CD4-positive, alpha-beta T cell (primary cell): ENCODE measurements around the gene MGAT5. TPM values are rescaled to one million over a fixed set of nuclear protein-coding genes. Genes with fewer than 3 reads are reported as not detected.

Experiments used
- ATAC-seq: fragments of 200-7000 bp; cut with Tn5 transposase; one replicate; pipeline ENCODE4 v1.10.0; 2022; ENCODE audit warnings: mild to moderate bottlenecking; ENCODE audit not compliant: poor library complexity
- CTCF ChIA-PET: fragments of 350-600 bp; sonication (Branson Sonifier 250); formaldehyde crosslinking; loops from one replicate; lab custom pipeline; 2021; ENCODE audit warnings: antibody characterized with exemption, inconsistent platforms; lab: Charles Lee
- POLR2A ChIA-PET: fragments of 350-600 bp; sonication (Branson Sonifier 250); formaldehyde crosslinking; loops from one replicate; lab custom pipeline; 2021; ENCODE audit warnings: antibody characterized with exemption, inconsistent platforms; lab: Charles Lee
- DNase-seq, 14 experiments: peaks; one replicate each; pipeline ENCODE4 v3.0.0-alpha.2; 2013 to 2020; ENCODE audit warnings: mixed read lengths in 2 of 14
- H3K27ac ChIP-seq, 2 donors: one replicate each; pipeline versions ENCODE4 v1.5.1 to v1.7.0; 2013; ENCODE audit warnings: low read length in 2 of 2, low read depth in 1 of 2, mild to moderate bottlenecking in 1 of 2
- H3K27me3 ChIP-seq, 2 experiments: 1 replicate in 1 of 2; 2 replicates in 1 of 2; pipeline versions ENCODE4 v1.6.1 to v1.7.0; 2013; ENCODE audit warnings: low read length in 2 of 2, control low read depth in 1 of 2, mild to moderate bottlenecking in 1 of 2, moderate library complexity in 1 of 2; ENCODE audit not compliant: insufficient read depth in 2 of 2, control insufficient read depth in 1 of 2
- H3K36me3 ChIP-seq: one replicate; pipeline ENCODE4 v1.6.1; 2013; ENCODE audit warnings: low read length, control low read depth; ENCODE audit not compliant: insufficient read depth
- H3K4me1 ChIP-seq: one replicate; pipeline ENCODE4 v1.6.1; 2013; ENCODE audit warnings: low read length, control low read depth; ENCODE audit not compliant: insufficient read depth
- H3K4me3 ChIP-seq: one replicate; pipeline ENCODE4 v1.5.1; 2013; ENCODE audit warnings: mild to moderate bottlenecking, low read length, moderate library complexity
- H3K9me3 ChIP-seq, 2 experiments: 1 replicate in 1 of 2; 2 replicates in 1 of 2; pipeline versions ENCODE4 v1.6.1 to v1.7.0; 2013; ENCODE audit warnings: low read length in 2 of 2, mild to moderate bottlenecking in 2 of 2, control low read depth in 1 of 2, moderate library complexity in 1 of 2; ENCODE audit not compliant: control insufficient read depth in 1 of 2, insufficient read depth in 1 of 2
- H3K27ac Mint-ChIP-seq: one replicate; pipeline ENCODE4 v1.8.0; 2020; ENCODE audit warnings: mixed read lengths
- H3K27me3 Mint-ChIP-seq: one replicate; pipeline ENCODE4 v1.8.0; 2021; ENCODE audit warnings: mixed read lengths
- H3K36me3 Mint-ChIP-seq: one replicate; pipeline ENCODE4 v1.8.0; 2021; ENCODE audit warnings: low read depth, mixed read lengths
- H3K4me1 Mint-ChIP-seq: one replicate; pipeline ENCODE4 v1.8.0; 2021; ENCODE audit warnings: low read depth, mixed read lengths
- H3K4me3 Mint-ChIP-seq: one replicate; pipeline ENCODE4 v1.8.0; 2020; ENCODE audit warnings: mild to moderate bottlenecking, mixed read lengths
- H3K9me3 Mint-ChIP-seq: one replicate; pipeline ENCODE4 v1.8.0; 2020; ENCODE audit warnings: mixed read lengths
- intact Hi-C, 2 experiments: fragments of 100-400 bp; cut with DNase I in 1 of 2; cut with micrococcal nuclease in 1 of 2; formaldehyde crosslinking; loops; one replicate each; pipeline versions ENCODE4 v1.15.1 to v1.9.0; 2023 to 2025; cut with DNase I, micrococcal nuclease
- total RNA-seq, 174 experiments: library from RNA in 2 of 174; stranded (reverse) in 2 of 174; gene quantifications; one replicate each; pipeline ENCODE4 v1.2.3 and lab custom pipeline; 2021 to 2026
- TF ChIP-seq, protein P1 (sequence below): fragments of 200-600 bp; IDR thresholded peaks from one replicate; pipeline ENCODE4 v1.8.0; 2022; ENCODE audit warnings: antibody characterized with exemption, mild to moderate bottlenecking

The MGAT5 gene
- total RNA-seq, 2 experiments from 2014 or later, result 77.5 to 77.8 TPM

DNA sequence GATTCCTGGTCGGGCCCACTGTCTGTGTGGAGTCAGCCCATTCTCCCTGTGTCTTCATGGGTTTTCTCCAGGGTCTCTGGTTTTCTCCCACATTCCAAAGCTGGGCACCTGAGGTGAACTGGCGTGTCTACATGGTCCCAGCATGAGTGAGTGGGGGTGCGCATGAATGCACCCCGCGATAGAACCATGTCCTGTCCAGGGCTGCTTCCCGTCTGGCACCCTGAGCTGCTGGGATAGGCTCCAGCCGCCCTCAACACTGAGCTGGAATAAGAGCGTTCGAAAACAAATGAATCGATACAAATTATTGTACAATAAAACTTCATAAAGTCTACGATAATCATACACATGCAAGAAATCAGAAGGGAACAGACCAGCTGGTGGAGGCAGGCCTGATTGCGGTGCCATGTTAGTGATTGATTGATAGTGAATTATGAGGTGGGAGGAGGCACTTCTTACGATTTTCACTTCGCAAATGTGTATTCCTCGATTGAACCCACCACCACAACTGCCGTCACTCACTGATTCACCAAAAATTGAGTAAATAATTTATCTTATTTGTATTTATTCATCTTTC lies 186.6 kb downstream of the MGAT5 start:
- TF ChIP-seq, protein P1, sequence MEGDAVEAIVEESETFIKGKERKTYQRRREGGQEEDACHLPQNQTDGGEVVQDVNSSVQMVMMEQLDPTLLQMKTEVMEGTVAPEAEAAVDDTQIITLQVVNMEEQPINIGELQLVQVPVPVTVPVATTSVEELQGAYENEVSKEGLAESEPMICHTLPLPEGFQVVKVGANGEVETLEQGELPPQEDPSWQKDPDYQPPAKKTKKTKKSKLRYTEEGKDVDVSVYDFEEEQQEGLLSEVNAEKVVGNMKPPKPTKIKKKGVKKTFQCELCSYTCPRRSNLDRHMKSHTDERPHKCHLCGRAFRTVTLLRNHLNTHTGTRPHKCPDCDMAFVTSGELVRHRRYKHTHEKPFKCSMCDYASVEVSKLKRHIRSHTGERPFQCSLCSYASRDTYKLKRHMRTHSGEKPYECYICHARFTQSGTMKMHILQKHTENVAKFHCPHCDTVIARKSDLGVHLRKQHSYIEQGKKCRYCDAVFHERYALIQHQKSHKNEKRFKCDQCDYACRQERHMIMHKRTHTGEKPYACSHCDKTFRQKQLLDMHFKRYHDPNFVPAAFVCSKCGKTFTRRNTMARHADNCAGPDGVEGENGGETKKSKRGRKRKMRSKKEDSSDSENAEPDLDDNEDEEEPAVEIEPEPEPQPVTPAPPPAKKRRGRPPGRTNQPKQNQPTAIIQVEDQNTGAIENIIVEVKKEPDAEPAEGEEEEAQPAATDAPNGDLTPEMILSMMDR, result no peak
- no peak overlapping the region for H3K4me3 Mint-ChIP-seq
- peak overlapping the region; percentile 30 for H3K27ac Mint-ChIP-seq
- ATAC-seq (no peak), DNase-seq (no peak)
- Histone ChIP-seq H3K27ac (no peak overlapping the region), H3K4me3 (no peak overlapping the region), H3K4me1 (no peaks in the 10 kb centered on the region), H3K36me3 (peaks cover 59% of the 10 kb centered on the region), H3K27me3 (no peaks in the 10 kb centered on the region), H3K9me3 (no peaks in the 10 kb centered on the region)
- H3K9me3 Mint-ChIP-seq, result no peaks in the 10 kb centered on the region
- POLR2A ChIA-PET, result no interaction called here
- H3K27me3 Mint-ChIP-seq, result no peaks in the 10 kb centered on the region
- H3K36me3 Mint-ChIP-seq, result peaks cover 71% of the 10 kb centered on the region
- CTCF ChIA-PET, result interaction anchor here (1.0 kb wide), 1 partner anchor 11 kb away, joined by 3 read pairs; no protein-coding TSS in a partner anchor
- H3K4me1 Mint-ChIP-seq, result no peaks in the 10 kb centered on the region
- intact Hi-C loops, result no loop called here

DNA sequence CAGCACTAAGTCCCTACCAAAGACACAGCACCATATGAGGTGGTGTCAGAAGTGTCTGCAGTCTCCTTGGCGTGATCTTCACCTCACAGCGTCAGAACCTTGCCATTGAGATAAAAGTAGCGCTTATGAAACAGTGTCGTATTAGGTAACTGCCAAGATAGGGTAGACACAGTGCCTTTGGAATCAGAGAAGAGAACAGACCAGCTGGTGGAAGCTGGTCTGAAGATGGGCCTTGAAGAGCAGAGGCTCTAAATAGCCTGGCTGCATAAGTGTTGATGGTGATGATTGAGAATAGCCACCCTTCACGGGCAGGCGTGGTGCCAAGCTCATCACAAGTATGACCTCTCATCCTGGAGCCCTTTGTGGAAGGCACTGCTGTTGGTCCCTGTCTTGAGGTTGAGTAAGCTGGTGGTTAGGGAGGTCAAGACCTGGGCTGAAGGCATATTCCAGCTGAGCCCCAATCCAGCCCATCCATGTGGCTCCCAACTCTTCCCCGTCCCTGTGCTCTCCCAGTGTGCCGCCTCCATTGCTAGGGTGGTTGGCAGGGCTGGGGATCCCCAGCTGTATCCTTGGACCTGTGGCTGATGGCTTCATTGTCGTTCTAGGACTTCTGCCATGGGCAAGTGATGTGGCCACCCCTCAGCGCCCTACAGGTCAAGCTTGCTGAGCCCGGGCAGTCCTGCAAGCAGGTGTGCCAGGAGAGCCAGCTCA lies 187.4 kb downstream of the MGAT5 start:
- Histone ChIP-seq H3K36me3 (peaks cover 58% of the 10 kb centered on the region), H3K27ac (no peak overlapping the region), H3K4me1 (no peaks in the 10 kb centered on the region), H3K9me3 (no peaks in the 10 kb centered on the region), H3K4me3 (no peak overlapping the region), H3K27me3 (no peaks in the 10 kb centered on the region)
- peaks cover 65% of the 10 kb centered on the region for H3K36me3 Mint-ChIP-seq
- no peak overlapping the region for H3K27ac Mint-ChIP-seq
- TF ChIP-seq, protein P1, result no peak
- no peaks in the 10 kb centered on the region for H3K9me3 Mint-ChIP-seq
- POLR2A ChIA-PET, result no interaction called here
- no peaks in the 10 kb centered on the region for H3K27me3 Mint-ChIP-seq
- CTCF ChIA-PET, result no interaction called here
- intact Hi-C loops, result no loop called here
- no peak overlapping the region for H3K4me3 Mint-ChIP-seq
- DNase-seq, result no peak
- ATAC-seq, result no peak
- H3K4me1 Mint-ChIP-seq, result no peaks in the 10 kb centered on the region

DNA sequence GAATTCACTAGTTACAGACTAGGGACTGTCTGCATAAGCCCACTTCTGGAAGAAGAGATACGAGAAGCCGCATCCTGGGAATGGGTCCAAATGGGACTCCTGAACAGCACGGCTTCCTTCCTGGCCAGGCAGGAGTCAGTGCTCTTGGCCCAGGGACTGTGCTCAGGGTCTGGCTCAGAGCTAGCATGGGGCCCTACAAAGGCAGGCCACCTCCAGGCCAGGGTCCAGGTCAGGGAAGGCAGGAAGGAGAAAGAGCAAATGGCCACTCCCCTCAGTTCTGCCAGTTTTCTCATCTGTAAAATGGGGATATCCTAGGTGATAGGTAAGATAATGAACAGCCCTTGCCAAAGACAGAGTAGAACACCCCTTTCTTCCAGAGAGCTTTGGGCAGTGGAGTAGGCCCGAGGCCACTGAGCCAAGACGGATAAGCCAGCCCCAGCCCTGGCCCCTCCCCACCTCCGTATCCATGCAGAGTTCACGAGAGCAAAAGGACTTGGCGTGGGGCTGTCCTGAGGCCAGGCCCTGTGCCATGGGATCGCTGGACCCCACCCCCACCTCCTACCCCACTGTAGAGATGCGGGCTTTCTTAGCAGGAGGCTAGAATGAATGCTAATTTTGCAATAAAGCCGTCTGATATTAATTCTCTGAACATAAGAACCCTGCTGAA lies 190.1 kb downstream of the MGAT5 start:
- H3K27ac Mint-ChIP-seq, result no peak overlapping the region
- ATAC-seq, result no peak
- intact Hi-C loops, result no loop called here
- H3K36me3 ChIP-seq, result peaks cover 74% of the 10 kb centered on the region
- POLR2A ChIA-PET, result no interaction called here
- no peaks in the 10 kb centered on the region for H3K27me3 ChIP-seq
- H3K4me1 Mint-ChIP-seq, result no peaks in the 10 kb centered on the region
- H3K9me3 ChIP-seq, result no peaks in the 10 kb centered on the region
- TF ChIP-seq, protein P1, result no peak
- H3K4me3 ChIP-seq, result no peak overlapping the region
- no peak overlapping the region for H3K27ac ChIP-seq
- H3K9me3 Mint-ChIP-seq, result no peaks in the 10 kb centered on the region
- no peak for DNase-seq
- no peaks in the 10 kb centered on the region for H3K4me1 ChIP-seq
- no peaks in the 10 kb centered on the region for H3K27me3 Mint-ChIP-seq
- peaks cover 66% of the 10 kb centered on the region for H3K36me3 Mint-ChIP-seq
- CTCF ChIA-PET, result no interaction called here
- H3K4me3 Mint-ChIP-seq, result no peak overlapping the region
